ENCODE measurements around the gene PGBD4.
"Not testable (repeated sequence)": the region's sequence is repeated elsewhere in the genome, so short reads cannot be mapped to it uniquely, and the experiment has no call there.

PGBD4 gene

GRCh38 chr15:34114215-34114614 is 12.3 kb downstream of the PGBD4 start:
- no peak for DNase-seq (ENCODE audit: low read depth, low spot score)

GRCh38 chr15:34114739-34115138 is 12.9 kb downstream of the PGBD4 start:
- no peak for DNase-seq (ENCODE audit: low read depth, low spot score)

DNA sequence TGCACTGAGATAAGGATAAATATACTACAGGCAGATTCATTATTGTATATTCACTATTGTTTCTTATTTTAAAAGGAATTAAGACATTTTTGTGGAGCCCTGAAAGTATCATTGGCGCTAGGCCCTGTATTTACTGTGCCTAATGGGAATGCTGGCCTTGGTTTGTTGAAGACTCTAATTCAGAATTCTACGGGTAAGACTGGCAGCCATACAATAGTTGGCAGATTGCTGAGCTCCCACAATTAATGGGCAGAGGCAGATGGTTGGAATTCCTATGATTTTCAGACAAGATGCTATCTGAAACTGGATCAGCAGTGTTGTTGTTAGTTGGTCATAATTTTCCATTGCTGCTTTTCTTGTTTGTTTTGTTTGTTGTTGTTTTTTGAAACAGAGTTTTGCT is 14.7 kb downstream of the PGBD4 start:
- DNase-seq (ENCODE audit: low read depth, low spot score) = peak; percentile 77

GRCh38 chr15:34119291-34119690 is 17.4 kb downstream of the PGBD4 start:
- peak; percentile 7 for DNase-seq (ENCODE audit: low read depth, low spot score)

- not testable (repeated sequence) for DNase-seq (ENCODE audit: low read depth, low spot score)
Measured at GRCh38 chr15:34120420-34120819, 18.5 kb downstream of the PGBD4 start.

DNA sequence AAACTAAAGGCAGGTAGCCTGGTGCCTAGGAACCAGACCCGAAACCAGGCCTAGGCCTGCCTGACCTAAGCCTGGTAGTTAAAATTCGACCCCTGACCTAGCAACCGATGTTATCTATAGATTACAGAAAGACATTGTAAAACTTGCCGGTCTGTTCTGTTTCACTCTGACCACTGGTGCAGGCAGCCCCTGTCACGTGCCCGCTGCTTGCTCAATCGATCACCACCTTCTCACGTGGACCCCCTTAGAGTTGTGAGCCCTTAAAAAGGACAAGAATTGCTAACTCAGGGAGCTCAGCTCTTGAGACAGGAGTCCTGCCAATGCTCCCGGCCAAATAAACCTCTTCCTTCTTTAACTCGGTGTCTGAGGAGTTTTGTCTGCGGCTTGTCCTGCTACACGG is 19.9 kb downstream of the PGBD4 start:
- DNase-seq (ENCODE audit: low read depth, low spot score) = not testable (repeated sequence)

DNA sequence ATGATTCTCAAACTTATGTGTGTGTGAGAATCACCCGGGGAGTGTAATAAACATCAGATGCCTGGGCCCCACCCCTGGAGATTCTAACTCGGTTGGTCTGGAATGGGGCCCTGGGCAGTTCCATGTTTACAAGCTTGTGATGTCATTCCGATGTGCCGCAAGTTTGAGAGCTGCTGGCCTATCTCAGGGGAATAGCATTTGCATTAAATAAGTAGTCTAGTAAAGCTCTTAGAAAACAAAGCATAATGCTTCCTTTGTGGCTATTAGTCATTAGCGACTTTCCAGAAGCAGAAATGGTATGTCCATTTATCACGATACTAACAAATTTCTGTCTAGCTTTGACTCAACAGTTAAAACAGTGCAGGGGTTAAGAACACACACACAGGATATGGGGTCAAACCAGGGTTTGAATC is 20.9 kb downstream of the PGBD4 start:
- DNase-seq (ENCODE audit: low read depth, low spot score) = peak; percentile 89

- no peak for DNase-seq (ENCODE audit: low read depth, low spot score)
Measured at GRCh38 chr15:34124651-34125050, 22.8 kb downstream of the PGBD4 start.

DNA sequence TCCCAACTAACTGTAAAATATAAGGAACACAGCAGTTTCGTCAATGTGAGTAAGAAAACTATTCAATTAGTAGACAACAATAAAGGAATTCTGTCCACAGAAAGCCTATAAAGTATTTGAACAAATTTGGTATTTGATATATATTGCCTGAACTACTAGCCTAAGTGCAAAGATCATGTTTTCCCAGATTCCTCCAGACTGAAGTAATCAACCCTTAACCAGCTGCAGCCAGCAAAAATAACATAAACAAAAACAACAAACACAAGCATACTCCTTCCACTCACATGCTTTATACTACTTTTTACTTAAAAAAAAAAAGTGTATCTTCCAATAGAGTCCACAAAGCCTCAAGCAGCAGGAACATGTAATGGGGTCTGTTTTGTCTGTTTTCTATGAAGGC is 24.1 kb downstream of the PGBD4 start:
- no peak for DNase-seq (ENCODE audit: low read depth, low spot score)

DNA sequence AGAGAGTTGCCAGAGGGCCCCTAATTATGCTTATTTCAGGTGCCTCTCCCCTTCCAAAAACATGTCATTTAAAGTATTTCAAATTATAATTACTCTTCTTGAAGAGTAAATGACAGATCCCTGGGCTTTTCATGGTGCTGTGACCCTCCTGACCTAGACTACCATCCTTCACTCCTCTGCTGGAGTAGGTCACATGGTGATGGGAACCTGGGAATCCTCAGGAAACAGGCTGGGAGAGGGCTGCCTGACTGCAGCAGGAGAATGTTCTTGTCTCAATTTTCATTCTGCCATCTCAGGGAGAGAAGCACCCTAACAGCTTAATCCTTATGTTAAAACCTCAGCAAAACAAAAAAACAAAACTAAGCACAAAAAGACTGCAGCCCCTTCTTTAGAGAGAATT is 24.6 kb downstream of the PGBD4 start:
- DNase-seq (ENCODE audit: low read depth, low spot score) = no peak

GRCh38 chr15:34128898-34129297 is 27.0 kb downstream of the PGBD4 start:
- no peak for DNase-seq (ENCODE audit: low read depth, low spot score)

DNA sequence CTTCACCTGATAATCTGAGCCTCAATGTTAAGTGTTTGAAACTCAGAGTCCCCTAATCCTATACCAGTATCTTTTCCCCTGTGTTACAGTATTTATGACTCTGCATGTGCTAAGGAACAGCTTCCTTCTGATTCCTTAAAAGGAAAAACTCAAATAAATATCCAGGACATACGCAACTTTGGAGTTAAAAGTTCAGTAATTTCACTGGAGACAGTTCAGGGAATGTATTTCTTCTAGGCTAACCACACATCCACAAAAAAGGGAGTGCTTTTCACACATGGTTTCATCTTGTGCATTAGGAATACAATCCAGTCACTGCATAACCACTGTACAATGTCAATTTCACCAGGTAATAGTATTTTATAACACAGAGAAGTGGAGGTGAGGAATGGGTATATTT is 31.0 kb downstream of the PGBD4 start:
- peak; percentile 71 for DNase-seq (ENCODE audit: low read depth, low spot score)

DNA sequence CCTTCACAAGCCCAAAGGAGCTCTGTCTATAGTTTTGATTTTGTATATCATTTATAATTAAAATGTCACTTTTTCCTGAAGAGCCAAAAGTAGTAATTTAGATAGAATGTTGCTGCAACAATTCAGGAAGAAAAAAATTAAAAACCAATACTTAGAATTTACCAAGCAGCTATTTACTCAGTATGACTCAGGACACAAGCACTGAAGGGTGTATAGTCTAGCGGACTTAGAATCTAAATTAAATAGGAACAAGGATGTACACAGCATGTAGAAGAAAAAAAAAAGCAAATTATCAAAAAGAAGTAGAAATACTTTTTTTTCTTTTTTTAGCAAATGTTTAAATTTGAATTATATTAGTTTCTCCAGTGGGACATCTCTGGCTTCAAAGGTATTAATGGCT is 31.6 kb downstream of the PGBD4 start:
- no peak for DNase-seq (ENCODE audit: low read depth, low spot score)

- DNase-seq (ENCODE audit: low read depth, low spot score) = peak; percentile 64
Measured at GRCh38 chr15:34147371-34148140, 45.7 kb downstream of the PGBD4 start.

- DNase-seq (ENCODE audit: low read depth, low spot score) = no peak
Measured at GRCh38 chr15:34154725-34155204, 52.9 kb downstream of the PGBD4 start.

DNA sequence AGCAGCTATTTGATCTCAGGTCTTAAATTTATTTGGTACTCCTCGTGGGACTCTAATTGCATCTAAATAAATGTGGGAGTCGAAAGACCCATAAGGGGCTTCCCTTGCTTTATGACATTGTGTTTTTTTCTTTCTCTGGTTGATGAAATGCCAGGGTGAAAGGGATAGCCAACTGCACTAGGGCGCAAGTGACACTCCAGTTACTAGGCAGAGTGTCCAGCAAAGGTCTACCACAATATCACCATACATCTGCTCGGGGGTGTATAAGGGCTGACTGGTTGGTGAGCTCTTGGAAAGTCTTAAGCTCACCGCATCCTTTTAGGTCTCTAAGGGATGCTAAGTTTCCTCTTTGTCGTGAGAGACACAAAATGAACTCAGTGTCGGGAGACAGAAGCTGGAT is 54.0 kb downstream of the PGBD4 start:
- DNase-seq (ENCODE audit: low read depth, low spot score) = no peak

Data from astrocyte of the hippocampus (primary cell).